SK-N-MC (cell line): Measurements from ENCODE around the gene PAIP2.

Experiments used
- EZH2 ChIP-seq: fragments of 200-600 bp; sonication (generic); IDR thresholded peaks from one replicate; pipeline ENCODE4 v1.6.1; 2017; ENCODE audit warnings: antibody characterized with exemption
- POLR2AphosphoS5 ChIP-seq: IDR thresholded peaks from 2 replicates; pipeline ENCODE4 v1.6.1; 2012; ENCODE audit warnings: mild to moderate bottlenecking, low read depth, low read length, borderline replicate concordance

- TF ChIP-seq POLR2AphosphoS5: no peak
- no peak for TF ChIP-seq EZH2
These were observed 1.8 kb downstream of the PAIP2 start for GRCh38 chr5:139343476-139343875.
